K562 (cell line): ENCODE results near the gene DNAJB6. TPM values are rescaled to one million over a fixed set of nuclear protein-coding genes. Genes with fewer than 3 reads are reported as not detected.

Source experiments
- ATAC-seq: fragments of 200-7000 bp; cut with Tn5 transposase; 3 replicates; pipeline ENCODE4 v1.9.1; 2020; ENCODE audit warnings: moderate library complexity
- BruUV-seq: library from RNA; stranded (reverse); fragments of 400-500 nt; replicated peaks from 2 replicates; lab custom pipeline; 2021; lab: Mats Ljungman, UMichigan
- CTCF ChIA-PET: fragments of 300-600 bp; formaldehyde crosslinking; extraction: SDS; loops from one replicate; lab custom pipeline; 2021; ENCODE audit warnings: low intra/inter-chr PET ratio; lab: Yijun Ruan, JAX
- POLR2A ChIA-PET: fragments of 300-600, 350-650 bp; sonication (Branson Sonifier 250); formaldehyde crosslinking; extraction: SDS; loops from one replicate; lab custom pipeline; 2021; ENCODE audit warnings: antibody characterized with exemption, inconsistent platforms; lab: Yijun Ruan, JAX
- DNase-seq, 4 experiments: peaks; one replicate each; pipeline versions ENCODE4 v3.0.0 to v3.0.0-alpha.2; 2011 to 2018; ENCODE audit warnings: low spot score in 3 of 4, mixed read lengths in 3 of 4; ENCODE audit errors: extremely low read depth in 1 of 4
- FAIRE-seq: peaks from 2 replicates; lab custom pipeline; 2011; peaks lifted over from hg19 to GRCh38; lab: Jason Lieb, UNC
- H2AFZ ChIP-seq: 2 replicates; pipeline ENCODE4 v1.6.0; 2011; ENCODE audit warnings: low read depth, low read length, control low read depth, inconsistent platforms
- H3K27ac ChIP-seq: fragments of 200-600 bp; 3 replicates; pipeline ENCODE4 v1.8.0; 2011; ENCODE audit warnings: low read depth, mild to moderate bottlenecking, control low read depth, inconsistent platforms, low read length, moderate library complexity, mixed read lengths; ENCODE audit errors: extremely low read depth
- H3K27me3 ChIP-seq, 2 experiments: fragments of 300-600 bp in 1 of 2; 2 replicates in 1 of 2; 3 replicates in 1 of 2; pipeline versions ENCODE4 v1.6.0 to v1.8.0; 2011; ENCODE audit warnings: inconsistent platforms in 2 of 2, low read length in 2 of 2, mild to moderate bottlenecking in 1 of 2, mixed read lengths in 1 of 2, moderate library complexity in 1 of 2; ENCODE audit not compliant: control insufficient read depth in 2 of 2, insufficient read depth in 2 of 2
- H3K36me3 ChIP-seq: fragments of 300-600 bp; 3 replicates; pipeline ENCODE4 v1.8.0; 2011; ENCODE audit warnings: mild to moderate bottlenecking, low read length, inconsistent platforms; ENCODE audit not compliant: control insufficient read depth, insufficient read depth
- H3K4me1 ChIP-seq, 2 experiments: fragments of 200-600 bp in 1 of 2; replicated peaks in 1 of 2; 2 replicates in 1 of 2; 3 replicates in 1 of 2; pipeline versions ENCODE4 v1.5.1 to v1.8.0; 2011; ENCODE audit warnings: inconsistent platforms in 2 of 2, low read length in 2 of 2, mild to moderate bottlenecking in 1 of 2, mixed read lengths in 1 of 2, moderate library complexity in 1 of 2; ENCODE audit not compliant: control insufficient read depth in 2 of 2, insufficient read depth in 2 of 2
- H3K4me2 ChIP-seq: 2 replicates; pipeline ENCODE4 v1.6.1; 2011; ENCODE audit warnings: low read length, control low read depth, inconsistent platforms, mixed read lengths; ENCODE audit not compliant: insufficient read depth
- H3K4me3 ChIP-seq: fragments of 200-600 bp; sonication (generic), shearing (Covaris generic); 2 replicates; pipeline ENCODE4 v1.5.1; 2016; ENCODE audit warnings: control low read depth, inconsistent platforms
- H3K79me2 ChIP-seq: fragments of 200-600 bp; 3 replicates; pipeline ENCODE4 v1.8.0; 2011; ENCODE audit warnings: low read length, inconsistent platforms; ENCODE audit not compliant: control insufficient read depth, insufficient read depth
- H3K9ac ChIP-seq, 2 experiments: 2 replicates each; pipeline versions ENCODE4 v1.6.0 to v1.6.1; 2011; ENCODE audit warnings: low read depth in 2 of 2, low read length in 2 of 2, control low read depth in 1 of 2, inconsistent platforms in 1 of 2, mild to moderate bottlenecking in 1 of 2, mixed read lengths in 1 of 2; ENCODE audit not compliant: insufficient read depth in 1 of 2
- H3K9me1 ChIP-seq: one replicate; pipeline ENCODE4 v1.6.0; 2011; ENCODE audit warnings: inconsistent platforms, mild to moderate bottlenecking, low read length, moderate library complexity; ENCODE audit not compliant: control insufficient read depth, insufficient read depth
- H3K9me3 ChIP-seq: replicated peaks from 2 replicates; pipeline ENCODE4 v1.5.1; 2011; ENCODE audit warnings: low read depth, low read length, inconsistent platforms; ENCODE audit not compliant: control insufficient read depth, insufficient read depth
- H4K20me1 ChIP-seq: replicated peaks from 2 replicates; pipeline ENCODE4 v1.6.1; 2011; ENCODE audit warnings: low read length, inconsistent platforms, mixed read lengths; ENCODE audit not compliant: control insufficient read depth, insufficient read depth
- ATF7 ChIP-seq: fragments of 450-650 bp; IDR thresholded peaks from 2 replicates; pipeline ENCODE4 v1.7.1; 2014; ENCODE audit warnings: mild to moderate bottlenecking, moderate library complexity
- BACH1 ChIP-seq: fragments of 200-800 bp; sonication (Bioruptor generic); IDR thresholded peaks from 2 replicates; pipeline ENCODE4 v1.6.1; 2016; ENCODE audit warnings: missing genetic modification characterization, missing compliant biosample characterization
- COPS2 ChIP-seq: fragments of 450-650 bp; conservative IDR thresholded peaks from 2 replicates; pipeline ENCODE4 v1.6.1; 2016; ENCODE audit warnings: mild to moderate bottlenecking, moderate library complexity
- CTBP1 ChIP-seq: fragments of 450-650 bp; IDR thresholded peaks from 2 replicates; pipeline ENCODE4 v1.6.1; 2016; ENCODE audit warnings: borderline replicate concordance
- ILK ChIP-seq: fragments of 450-650 bp; IDR thresholded peaks from 2 replicates; pipeline ENCODE4 v1.6.1; 2016; ENCODE audit warnings: missing genetic modification characterization, low read depth, mild to moderate bottlenecking, missing compliant biosample characterization, moderate library complexity, borderline replicate concordance
- KDM2B ChIP-seq: fragments of 250-450 bp; sonication (Bioruptor Pico); IDR thresholded peaks from 2 replicates; pipeline ENCODE4 v1.8.0; 2021; ENCODE audit warnings: mild to moderate bottlenecking, moderate library complexity
- RBM22 ChIP-seq: fragments of 200-400 bp; formaldehyde crosslinking; IDR thresholded peaks from 2 replicates; pipeline ENCODE4 v1.6.1; 2018; ENCODE audit warnings: low read length, low read depth; ENCODE audit not compliant: poor library complexity, severe bottlenecking
- RCOR1 ChIP-seq, 2 experiments: IDR thresholded peaks; 2 replicates each; pipeline ENCODE4 v1.6.1; 2012; ENCODE audit warnings: low read depth in 2 of 2, low read length in 2 of 2, borderline replicate concordance in 1 of 2, improper control_type of control experiment in 1 of 2
- SOX6 ChIP-seq: fragments of 450-650 bp; IDR thresholded peaks from 2 replicates; pipeline ENCODE4 v1.6.1; 2014; ENCODE audit warnings: mild to moderate bottlenecking
- UBTF ChIP-seq, 2 experiments: IDR thresholded peaks; 2 replicates each; pipeline ENCODE4 v1.6.1; 2012; ENCODE audit warnings: improper control_type of control experiment in 2 of 2, low read depth in 2 of 2, low read length in 2 of 2, borderline replicate concordance in 1 of 2
- ZBTB5 ChIP-seq: fragments of 450-650 bp; IDR thresholded peaks from 2 replicates; pipeline ENCODE4 v1.6.1; 2017; ENCODE audit warnings: antibody characterized with exemption
- ZEB2 ChIP-seq: fragments of 450-650 bp; IDR thresholded peaks from 2 replicates; pipeline ENCODE4 v1.6.1; 2016
- ZNF41 ChIP-seq: fragments of 250-450 bp; sonication (Bioruptor Pico); conservative IDR thresholded peaks from 2 replicates; pipeline ENCODE4 v1.4.0; 2020; ENCODE audit warnings: mild to moderate bottlenecking
- ZNF740 ChIP-seq, 3 experiments: fragments of 200-800 bp in 1 of 3; sonication (Bioruptor generic) in 1 of 3; sonication (generic) in 1 of 3; formaldehyde crosslinking in 1 of 3; IDR thresholded peaks; 2 replicates each; pipeline versions ENCODE4 v1.6.1 to v1.8.0; 2016 to 2022; ENCODE audit warnings: mild to moderate bottlenecking in 2 of 3, missing compliant biosample characterization in 2 of 3, missing genetic modification characterization in 2 of 3, missing genetic modification reagents in 1 of 3
- WGBS: fragments of 100-300 bp; shearing (Covaris generic); methylation state at CpG from one replicate; pipeline ENCODE4 v1.1.6; 2016; ENCODE audit warnings: low coverage, mixed read lengths; ENCODE audit not compliant: insufficient coverage; ENCODE audit errors: missing lambda C conversion rate; 5-methylcytosine and 5-hydroxymethylcytosine counted together
- in situ Hi-C: fragments of 300-500 bp; cut with MboI; formaldehyde crosslinking; loops from 4 replicates; pipeline ENCODE4 v1.15.0; 2018; ENCODE audit warnings: inconsistent platforms, mixed read lengths
- intact Hi-C: fragments of 100-400 bp; cut with micrococcal nuclease; formaldehyde crosslinking; loops from 2 replicates; pipeline ENCODE4 v1.14.2; 2022
- polyA plus RNA-seq, 8 experiments: library from polyadenylated mRNA; depleted of rRNA in 4 of 8; stranded (reverse) in 5 of 8; unstranded in 3 of 8; fragments of >200 nt; fragmentation: Nextera tagmentation in 2 of 8; fragmentation: Illumina TruSeq in 1 of 8; extraction: Ambion mirVana in 2 of 8; extraction: Trizol in 1 of 8; gene quantifications; 2 replicates each; pipeline versions ENCODE4 v1.2.1 to v1.2.3, GENCODE V29; 2011 to 2014; ENCODE audit warnings: inconsistent platforms in 1 of 8, missing spikeins in 1 of 8
- total RNA-seq, 7 experiments: library from RNA; depleted of rRNA in 6 of 7; stranded (reverse); fragments of >200 nt in 6 of 7; fragmentation: Illumina TruSeq in 2 of 7; extraction: Trizol in 2 of 7; gene quantifications; 2 replicates each; pipeline versions ENCODE4 v1.2.1 to v1.2.3, GENCODE V29; 2011 to 2021; ENCODE audit warnings: low replicate concordance in 1 of 7
- TF ChIP-seq, protein P1 (sequence below): fragments of 450-650 bp; IDR thresholded peaks from 2 replicates; pipeline ENCODE4 v1.6.1; 2016; ENCODE audit warnings: low read depth, mild to moderate bottlenecking, moderate library complexity

Gene DNAJB6
- total and polyA plus RNA-seq, 9 of the 15 experiments (the other 6 are each of a cell fraction or from before 2014, with no cell fraction given): 84.5 to 158 (median 135) TPM

- intact Hi-C loops (no loop called here), in situ Hi-C loops (no loop called here)
- POLR2A ChIA-PET: interaction anchor here (0.6 to 1.5 kb wide), 5 partner anchors 9 to 372 kb away, joined by 3 read pairs; no protein-coding TSS in a partner anchor
- Histone ChIP-seq H4K20me1 (no peaks in the 10 kb centered on the region), H3K79me2 (no peaks in the 10 kb centered on the region), H3K27me3 (no peaks in the 10 kb centered on the region; a peak in 1 of 5 replicates), H3K4me1 (peaks cover 9 to 26% of the 10 kb centered on the region in 2 experiments; a peak in 4 of 5 replicates), H2AFZ (peak overlapping the region; percentile 90), H3K9me3 (no peaks in the 10 kb centered on the region), H3K36me3 (no peaks in the 10 kb centered on the region), H3K9ac (peak overlapping the region in 1 of 2 experiments; percentile 82; a peak in 1 of 4 replicates), H3K27ac (no peak overlapping the region), H3K9me1 (no peaks in the 10 kb centered on the region), H3K4me2 (no peak overlapping the region), H3K4me3 (no peak overlapping the region)
- CTCF ChIA-PET: no interaction called here
- no TSS peak for BruUV-seq
- peak in 1 of 4 experiments; percentile 54 for DNase-seq
- peak; percentile 68 for ATAC-seq
- peak; percentile 79 for FAIRE-seq
- WGBS: 43% methylated on average over 14 of the region's 14 CpGs
- no peak for TF ChIP-seq BACH1 (tag)
- 0 out of 4 replicates have a peak, but pooled peaks of 1 of the 2 experiments have one; percentile 28 for TF ChIP-seq RCOR1 (IDR thresholded peaks at IDR 0.05; ENCODE audit: borderline replicate concordance in 1 of 2, low read depth in 2 of 2, low read length in 2 of 2)
- peak; percentile 37; the same call in 1 of the 2 replicates for TF ChIP-seq ZNF740 (CRISPR knock-in tag; IDR thresholded peaks at IDR 0.05)
- TF ChIP-seq ZNF740 (tag; IDR thresholded peaks at IDR 0.05): no peak
- no peak for TF ChIP-seq KDM2B
- no peak for TF ChIP-seq ZBTB5
- TF ChIP-seq ATF7: peak; percentile 61
- peak; percentile 75 for TF ChIP-seq CTBP1
- TF ChIP-seq, protein P1, sequence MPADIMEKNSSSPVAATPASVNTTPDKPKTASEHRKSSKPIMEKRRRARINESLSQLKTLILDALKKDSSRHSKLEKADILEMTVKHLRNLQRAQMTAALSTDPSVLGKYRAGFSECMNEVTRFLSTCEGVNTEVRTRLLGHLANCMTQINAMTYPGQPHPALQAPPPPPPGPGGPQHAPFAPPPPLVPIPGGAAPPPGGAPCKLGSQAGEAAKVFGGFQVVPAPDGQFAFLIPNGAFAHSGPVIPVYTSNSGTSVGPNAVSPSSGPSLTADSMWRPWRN: no peak
- no peak for TF ChIP-seq COPS2
- TF ChIP-seq UBTF (IDR thresholded peaks at IDR 0.05; ENCODE audit: borderline replicate concordance in 1 of 2, low read depth in 2 of 2, low read length in 2 of 2): peak in 1 of 2 experiments; percentile 77; a peak in 1 of 4 replicates
- TF ChIP-seq ZEB2: 0 out of 2 replicates have a peak, but pooled peaks have one; percentile 32
- no peak for TF ChIP-seq SOX6
- no peak for TF ChIP-seq ILK (tag)
- TF ChIP-seq ZNF41 (CRISPR knock-in tag): no peak
- no peak for TF ChIP-seq RBM22
Observed at GRCh38 chr7:157318015-157318706, 18.6 kb upstream of the DNAJB6 start.
